ENCODE results near the gene CNOT10. TPM values are rescaled to one million over a fixed set of nuclear protein-coding genes. Genes with fewer than 3 reads are reported as not detected.

The CNOT10 gene
- total and polyA plus RNA-seq, 8 donors = 11.1 to 23.0 (median 14.4) TPM

DNA sequence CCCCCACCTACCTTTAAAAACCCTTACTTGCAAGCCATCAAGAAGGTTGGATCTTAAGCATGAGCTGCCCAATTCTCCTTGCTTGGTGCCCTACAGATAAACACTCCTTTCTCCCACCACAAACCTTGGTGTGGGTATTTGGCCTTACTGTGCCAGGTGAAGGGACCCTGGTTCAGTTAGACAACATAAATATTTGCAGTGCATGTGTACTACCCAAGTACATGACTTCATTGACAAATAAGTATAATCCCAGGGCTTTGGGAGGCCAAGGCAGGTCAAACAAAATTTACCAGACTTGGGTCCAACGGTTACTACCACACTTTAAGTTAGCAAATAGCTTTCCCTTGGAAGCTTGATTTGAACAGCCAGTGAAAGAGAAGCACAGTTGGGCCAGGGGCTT, 9.3 kb upstream of the CNOT10 start:
- no peak for FAIRE-seq
- no peaks in the 10 kb centered on the region for H3K36me3 ChIP-seq
- no peak overlapping the region for H3K27ac ChIP-seq
- no peak for ATAC-seq
- intact Hi-C loops (cut with DNase I) = no loop called here
- no peaks in the 10 kb centered on the region for H3K27me3 ChIP-seq
- 68 to 83% methylated on average over 1 of the region's 1 CpG for WGBS, 2 donors
- TF ChIP-seq, protein P1, sequence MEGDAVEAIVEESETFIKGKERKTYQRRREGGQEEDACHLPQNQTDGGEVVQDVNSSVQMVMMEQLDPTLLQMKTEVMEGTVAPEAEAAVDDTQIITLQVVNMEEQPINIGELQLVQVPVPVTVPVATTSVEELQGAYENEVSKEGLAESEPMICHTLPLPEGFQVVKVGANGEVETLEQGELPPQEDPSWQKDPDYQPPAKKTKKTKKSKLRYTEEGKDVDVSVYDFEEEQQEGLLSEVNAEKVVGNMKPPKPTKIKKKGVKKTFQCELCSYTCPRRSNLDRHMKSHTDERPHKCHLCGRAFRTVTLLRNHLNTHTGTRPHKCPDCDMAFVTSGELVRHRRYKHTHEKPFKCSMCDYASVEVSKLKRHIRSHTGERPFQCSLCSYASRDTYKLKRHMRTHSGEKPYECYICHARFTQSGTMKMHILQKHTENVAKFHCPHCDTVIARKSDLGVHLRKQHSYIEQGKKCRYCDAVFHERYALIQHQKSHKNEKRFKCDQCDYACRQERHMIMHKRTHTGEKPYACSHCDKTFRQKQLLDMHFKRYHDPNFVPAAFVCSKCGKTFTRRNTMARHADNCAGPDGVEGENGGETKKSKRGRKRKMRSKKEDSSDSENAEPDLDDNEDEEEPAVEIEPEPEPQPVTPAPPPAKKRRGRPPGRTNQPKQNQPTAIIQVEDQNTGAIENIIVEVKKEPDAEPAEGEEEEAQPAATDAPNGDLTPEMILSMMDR (IDR thresholded peaks at IDR 0.05) = no peak
- H3K4me3 ChIP-seq = no peak overlapping the region
- no peak for DNase-seq
- H3K9me3 ChIP-seq = no peaks in the 10 kb centered on the region
- H3K4me1 ChIP-seq = no peaks in the 10 kb centered on the region

DNA sequence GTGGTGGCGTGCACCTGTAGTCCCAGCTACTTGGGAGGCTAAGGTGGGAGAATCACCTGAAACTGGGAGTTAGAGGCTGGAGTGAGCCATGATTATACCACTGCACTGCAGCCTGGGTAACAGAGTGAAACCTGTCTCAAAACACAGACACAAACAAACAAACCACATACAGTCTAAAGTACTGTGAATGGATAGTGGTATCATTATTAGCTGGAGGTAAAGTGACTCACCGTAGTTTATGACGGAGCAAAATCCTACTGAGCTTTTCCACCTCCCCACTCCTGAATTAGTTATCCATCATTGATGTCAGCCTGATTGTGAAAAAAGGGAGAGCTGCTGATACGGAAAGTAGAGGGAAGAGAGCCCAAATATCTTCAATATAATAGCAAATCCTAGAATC, 3.2 kb upstream of the CNOT10 start:
- H3K27ac ChIP-seq = no peak overlapping the region
- intact Hi-C loops (cut with DNase I) = no loop called here
- H3K36me3 ChIP-seq = no peaks in the 10 kb centered on the region
- H3K4me3 ChIP-seq = no peak overlapping the region
- TF ChIP-seq, protein P1 (IDR thresholded peaks at IDR 0.05) = no peak
- DNase-seq = no peak
- ATAC-seq = no peak
- peaks cover 5 to 16% (median 5%) of the 10 kb centered on the region in 3 donors for H3K4me1 ChIP-seq
- 72 to 88% methylated on average over 4 of the region's 4 CpGs for whole genome bisulfite sequencing, 2 donors
- no peak for FAIRE-seq
- no peaks in the 10 kb centered on the region for H3K9me3 ChIP-seq
- no peaks in the 10 kb centered on the region for H3K27me3 ChIP-seq

DNA sequence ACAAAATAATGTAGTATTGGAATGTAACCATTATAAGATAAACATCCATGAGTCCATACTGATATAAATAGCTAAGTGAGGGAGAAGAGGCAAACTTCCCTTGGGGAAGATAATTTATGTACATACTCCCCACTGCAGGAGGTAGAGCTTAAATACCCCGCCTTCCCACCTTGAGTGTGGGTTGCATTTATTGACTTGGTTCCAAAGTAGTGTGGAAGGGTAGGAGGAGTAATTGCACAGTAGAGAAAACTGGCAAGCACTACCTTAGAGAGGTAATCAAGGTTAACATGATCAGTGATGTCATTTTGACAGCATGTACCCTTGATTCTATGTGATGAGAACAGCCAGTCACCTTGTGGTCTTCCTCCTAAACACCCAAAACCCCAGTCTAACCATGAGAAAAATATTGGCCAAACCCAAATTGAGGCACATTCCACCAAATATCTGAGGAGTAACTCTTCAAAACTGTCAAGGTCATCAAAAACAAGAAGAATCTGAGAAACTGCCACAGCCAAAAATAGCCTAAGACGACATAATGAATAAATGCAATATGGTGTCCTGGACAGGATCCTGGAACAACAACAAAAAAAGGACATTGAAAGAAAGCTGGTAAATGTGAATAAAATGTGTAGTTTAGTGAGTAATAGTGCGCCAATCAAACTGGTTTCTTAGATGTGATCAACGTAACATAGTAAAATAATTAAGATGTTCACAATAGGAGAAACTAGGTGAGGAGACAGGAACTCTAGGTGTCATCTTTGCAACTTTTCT, 774 bp upstream of the CNOT10 start:
- Histone ChIP-seq H3K4me1 (peaks cover 5 to 18% (median 5%) of the 10 kb centered on the region in 3 donors), H3K27ac (peak overlapping the region in 3 of 4 donors; percentile 53 to 80 (median 77)), H3K9me3 (no peaks in the 10 kb centered on the region), H3K4me3 (peak overlapping the region in 3 of 4 donors; percentile 56 to 89 (median 79)), H3K36me3 (no peaks in the 10 kb centered on the region), H3K27me3 (no peaks in the 10 kb centered on the region)
- WGBS, 2 donors = 38 to 41% methylated on average over 4 of the region's 4 CpGs
- intact Hi-C loops (cut with DNase I) = no loop called here
- DNase-seq = no peak
- TF ChIP-seq, protein P1 (IDR thresholded peaks at IDR 0.05) = no peak
- no peak for ATAC-seq
- FAIRE-seq = no peak

DNA sequence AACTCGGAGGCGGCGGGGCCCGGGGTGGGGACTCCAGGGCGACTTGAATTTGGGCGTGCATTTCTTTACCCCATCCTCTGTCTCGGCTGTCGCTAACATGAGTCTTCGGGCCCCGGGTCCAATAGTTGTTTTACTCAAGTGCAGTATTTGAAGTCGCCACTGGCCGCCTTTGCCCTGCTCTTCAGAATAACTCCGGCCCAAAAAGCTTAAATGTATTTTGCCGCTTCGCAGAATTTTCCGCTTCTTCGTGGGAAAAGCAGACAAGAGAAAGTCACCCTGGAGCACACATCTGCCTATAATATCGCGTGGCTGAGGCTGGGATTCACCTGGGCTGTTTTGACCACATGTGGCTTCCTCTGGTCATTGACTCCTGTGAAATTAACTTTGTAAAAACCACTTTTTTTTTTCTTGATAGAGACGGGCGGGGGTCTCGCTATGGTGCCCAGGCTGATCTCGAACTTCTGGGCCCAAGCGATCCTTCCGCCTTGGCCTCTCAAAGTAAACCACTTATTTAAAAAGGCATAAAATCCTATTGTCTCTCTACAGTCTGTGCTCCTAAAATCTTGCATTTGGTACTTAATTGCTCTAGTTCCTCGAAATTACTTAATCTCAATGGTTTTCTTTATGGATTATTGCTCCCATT, 676 bp downstream of the CNOT10 start:
- ATAC-seq = peak in 1 of 4 donors; percentile 8
- H3K4me3 ChIP-seq = peak overlapping the region; percentile 56 to 99 (median 84)
- 5% methylated on average over 26 of the region's 26 CpGs for WGBS, 2 donors
- FAIRE-seq = no peak
- peaks cover 5 to 18% (median 5%) of the 10 kb centered on the region in 3 donors for H3K4me1 ChIP-seq
- no peaks in the 10 kb centered on the region for H3K27me3 ChIP-seq
- no peaks in the 10 kb centered on the region for H3K9me3 ChIP-seq
- intact Hi-C loops (cut with DNase I) = no loop called here
- TF ChIP-seq, protein P1 (IDR thresholded peaks at IDR 0.05) = no peak
- H3K36me3 ChIP-seq = no peaks in the 10 kb centered on the region
- no peak for DNase-seq
- peak overlapping the region; percentile 53 to 80 (median 67) for H3K27ac ChIP-seq

DNA sequence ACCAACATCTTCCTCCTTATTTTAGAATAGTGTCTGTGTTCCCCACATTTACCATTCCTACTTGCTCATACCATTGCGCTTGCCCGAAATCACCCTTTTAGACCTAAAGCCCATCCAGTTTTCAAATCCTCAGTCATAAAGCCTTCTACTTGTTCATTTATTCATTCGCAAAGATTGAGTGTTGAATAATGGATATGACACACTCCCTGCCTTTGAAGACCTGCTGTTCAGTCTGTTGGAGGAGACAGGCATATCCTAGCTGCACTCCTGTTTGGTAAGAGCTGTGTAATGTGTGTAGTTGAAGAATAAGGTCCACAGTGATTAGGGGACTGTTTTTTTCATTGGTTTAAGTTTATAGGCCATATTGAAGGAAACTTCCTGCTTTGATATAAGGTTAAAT, 1.7 kb downstream of the CNOT10 start:
- no peak for FAIRE-seq
- Histone ChIP-seq H3K27me3 (no peaks in the 10 kb centered on the region), H3K36me3 (no peaks in the 10 kb centered on the region), H3K9me3 (no peaks in the 10 kb centered on the region), H3K4me3 (peak overlapping the region in 1 of 4 donors; percentile 89), H3K27ac (no peak overlapping the region), H3K4me1 (peaks cover 5 to 18% (median 5%) of the 10 kb centered on the region in 3 donors)
- 94% methylated on average over 3 of the region's 3 CpGs for WGBS, 2 donors
- DNase-seq = no peak
- no peak for ATAC-seq
- intact Hi-C loops (cut with DNase I) = no loop called here
- TF ChIP-seq, protein P1 (IDR thresholded peaks at IDR 0.05) = no peak
